Astrocyte (in vitro differentiated cells and primary cell): Measurements from ENCODE around the gene KDM6B.

Experiments
- CTCF ChIP-seq: IDR thresholded peaks from 2 replicates; pipeline ENCODE4 v1.5.1; 2011; ENCODE audit warnings: low read depth, mild to moderate bottlenecking, inconsistent platforms, low read length, moderate library complexity; ENCODE audit not compliant: insufficient read depth
- EZH2 ChIP-seq: IDR thresholded peaks from 2 replicates; pipeline ENCODE4 v1.6.1; 2012; ENCODE audit warnings: mild to moderate bottlenecking, low read length, inconsistent platforms; ENCODE audit not compliant: insufficient read depth

- TF ChIP-seq CTCF (no peak), EZH2 (no peak)
These were observed 8.6 kb upstream of the KDM6B start for GRCh38 chr17:7825206-7825990.
